Measurements from ENCODE around the gene MLF1.

MLF1 gene

GRCh38 chr3:158631981-158632380 lies 61.0 kb downstream of the MLF1 start:
- ATAC-seq (ENCODE audit: low read depth) = no peak
- Mint-ChIP-seq H3K9me3 (peaks cover 1% of the 10 kb centered on the region), H3K4me1 (no peaks in the 10 kb centered on the region), H3K4me3 (no peak overlapping the region), H3K36me3 (no peaks in the 10 kb centered on the region), H3K27me3 (peaks cover 18% of the 10 kb centered on the region), H3K27ac (no peak overlapping the region)
- DNase-seq (ENCODE audit: low spot score in 2 of 2) = no peak

- DNase-seq (ENCODE audit: low spot score in 2 of 2) = no peak
- Mint-ChIP-seq H3K9me3 (peaks cover 1% of the 10 kb centered on the region), H3K4me1 (peaks cover 5% of the 10 kb centered on the region), H3K36me3 (no peaks in the 10 kb centered on the region), H3K4me3 (no peak overlapping the region), H3K27me3 (no peaks in the 10 kb centered on the region), H3K27ac (no peak overlapping the region)
- ATAC-seq (ENCODE audit: low read depth) = no peak
Measured at GRCh38 chr3:158640646-158641045, 69.7 kb downstream of the MLF1 start.

- Mint-ChIP-seq H3K4me3 (no peak overlapping the region), H3K27ac (no peak overlapping the region), H3K4me1 (peaks cover 8% of the 10 kb centered on the region), H3K9me3 (no peaks in the 10 kb centered on the region), H3K27me3 (no peaks in the 10 kb centered on the region), H3K36me3 (peaks cover 5% of the 10 kb centered on the region)
- ATAC-seq (ENCODE audit: low read depth) = no peak
- DNase-seq (ENCODE audit: low spot score in 2 of 2) = no peak
Measured at GRCh38 chr3:158642005-158642404, 71.0 kb downstream of the MLF1 start.

GRCh38 chr3:158642474-158643210 lies 71.6 kb downstream of the MLF1 start:
- H3K4me3 Mint-ChIP-seq = peak overlapping the region; percentile 34
- no peak for DNase-seq (ENCODE audit: low spot score in 2 of 2)
- H3K27ac Mint-ChIP-seq = no peak overlapping the region
- no peaks in the 10 kb centered on the region for H3K27me3 Mint-ChIP-seq
- ATAC-seq (ENCODE audit: low read depth) = no peak
- H3K36me3 Mint-ChIP-seq = peaks cover 5% of the 10 kb centered on the region
- no peaks in the 10 kb centered on the region for H3K9me3 Mint-ChIP-seq
- peaks cover 8% of the 10 kb centered on the region for H3K4me1 Mint-ChIP-seq

GRCh38 chr3:158644345-158644908 lies 73.4 kb downstream of the MLF1 start, which contains the start of gene GFM1:
Gene GFM1, plus strand, starts transcription at chr3:158644527. Its CDS starts 108 bp downstream, at chr3:158644635.
- Mint-ChIP-seq H3K36me3 (peaks cover 12% of the 10 kb centered on the region), H3K4me3 (peak within 1 kb of the TSS; percentile 92), H3K27ac (peak within 1 kb of the TSS; percentile 77), H3K4me1 (peaks cover 8% of the 10 kb centered on the region), H3K9me3 (no peaks in the 10 kb centered on the region), H3K27me3 (no peaks in the 10 kb centered on the region)
- DNase-seq (ENCODE audit: low spot score in 2 of 2) = peak; percentile 77 to 79
- peak; percentile 93 for ATAC-seq (ENCODE audit: low read depth)

- no peak overlapping the region for H3K4me3 Mint-ChIP-seq
- H3K9me3 Mint-ChIP-seq = no peaks in the 10 kb centered on the region
- ATAC-seq (ENCODE audit: low read depth) (no peak), DNase-seq (ENCODE audit: low spot score in 2 of 2) (no peak)
- H3K27ac Mint-ChIP-seq = no peak overlapping the region
- H3K36me3 Mint-ChIP-seq = peaks cover 20% of the 10 kb centered on the region
- peaks cover 6% of the 10 kb centered on the region for H3K4me1 Mint-ChIP-seq
- H3K27me3 Mint-ChIP-seq = no peaks in the 10 kb centered on the region
Measured at GRCh38 chr3:158649791-158650190, 78.8 kb downstream of the MLF1 start.

- no peak for ATAC-seq (ENCODE audit: low read depth)
- H3K36me3 Mint-ChIP-seq = peaks cover 23% of the 10 kb centered on the region
- no peak for DNase-seq (ENCODE audit: low spot score in 2 of 2)
- H3K27me3 Mint-ChIP-seq = no peaks in the 10 kb centered on the region
- H3K4me3 Mint-ChIP-seq = no peak overlapping the region
- H3K4me1 Mint-ChIP-seq = no peaks in the 10 kb centered on the region
- H3K27ac Mint-ChIP-seq = no peak overlapping the region
- no peaks in the 10 kb centered on the region for H3K9me3 Mint-ChIP-seq
Measured at GRCh38 chr3:158651192-158651591, 80.2 kb downstream of the MLF1 start.

GRCh38 chr3:158652463-158652862 lies 81.5 kb downstream of the MLF1 start:
- Mint-ChIP-seq H3K4me3 (no peak overlapping the region), H3K27ac (no peak overlapping the region), H3K9me3 (no peaks in the 10 kb centered on the region), H3K36me3 (peaks cover 21% of the 10 kb centered on the region), H3K4me1 (no peaks in the 10 kb centered on the region), H3K27me3 (no peaks in the 10 kb centered on the region)
- no peak for ATAC-seq (ENCODE audit: low read depth)
- DNase-seq (ENCODE audit: low spot score in 2 of 2) = no peak
